PFSK-1 (cell line): ENCODE data around the gene ITIH5.

Experiments
- FOXP2 ChIP-seq: optimal IDR thresholded peaks from 2 replicates; pipeline ENCODE3; 2011; ENCODE audit warnings: borderline replicate concordance, control low read depth, inconsistent platforms; ENCODE audit not compliant: insufficient read depth; ENCODE audit errors: extremely low read length, extremely low read depth
- POLR2AphosphoS5 ChIP-seq: IDR thresholded peaks from 2 replicates; pipeline ENCODE4 v1.6.1; 2012; ENCODE audit warnings: low read depth, mild to moderate bottlenecking, control low read depth, low read length, moderate library complexity
- REST ChIP-seq, 2 experiments: IDR thresholded peaks; 2 replicates each; pipeline versions ENCODE4 v1.6.1 to v1.8.0; 2011 to 2012; ENCODE audit warnings: low read depth in 2 of 2, low read length in 2 of 2, control low read depth in 1 of 2, inconsistent platforms in 1 of 2, mild to moderate bottlenecking in 1 of 2, moderate library complexity in 1 of 2; ENCODE audit not compliant: insufficient read depth in 1 of 2
- SIN3A ChIP-seq: IDR thresholded peaks from 2 replicates; pipeline ENCODE4 v1.6.1; 2012; ENCODE audit warnings: mild to moderate bottlenecking, low read length, moderate library complexity, borderline replicate concordance; ENCODE audit not compliant: insufficient read depth
- TAF1 ChIP-seq: IDR thresholded peaks from 2 replicates; pipeline ENCODE4 v1.6.1; 2012; ENCODE audit warnings: low read length, control low read depth, borderline replicate concordance; ENCODE audit not compliant: insufficient read depth

Gene ITIH5

DNA sequence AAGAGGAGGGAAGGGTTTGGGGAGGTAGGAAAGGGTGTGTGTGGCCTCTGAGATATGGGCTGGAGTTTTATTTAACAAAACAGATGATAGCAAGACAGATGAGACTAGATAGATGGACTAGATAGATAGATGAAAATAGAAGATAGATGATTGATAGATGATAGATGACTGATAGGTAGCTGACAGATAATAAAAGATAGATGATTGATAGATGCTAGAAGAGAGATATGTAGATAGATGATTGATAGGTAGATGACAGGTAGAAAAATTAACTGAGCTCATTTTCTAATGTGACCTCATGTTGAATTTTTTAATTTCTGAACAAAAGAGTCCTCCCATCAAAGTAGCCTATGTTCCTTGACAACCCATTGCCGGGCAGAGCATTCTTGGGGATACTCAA lies 139.3 kb downstream of the ITIH5 start:
- TF ChIP-seq REST (IDR thresholded peaks at IDR 0.05; ENCODE audit: insufficient read depth in 1 of 2, low read depth in 2 of 2, low read length in 2 of 2): no peak
- TF ChIP-seq FOXP2: no peak
- TF ChIP-seq SIN3A: no peak
- TF ChIP-seq TAF1: no peak

GRCh38 chr10:7526017-7526400 lies 140.8 kb downstream of the ITIH5 start:
- no peak for TF ChIP-seq REST (IDR thresholded peaks at IDR 0.05; ENCODE audit: insufficient read depth in 1 of 2, low read depth in 2 of 2, low read length in 2 of 2)
- TF ChIP-seq FOXP2: no peak
- no peak for TF ChIP-seq SIN3A
- no peak for TF ChIP-seq POLR2AphosphoS5

GRCh38 chr10:7525314-7526016 lies 141.3 kb downstream of the ITIH5 start:
- TF ChIP-seq TAF1 (no peak), SIN3A (no peak), REST (IDR thresholded peaks at IDR 0.05; ENCODE audit: insufficient read depth in 1 of 2, low read depth in 2 of 2, low read length in 2 of 2) (no peak), FOXP2 (no peak), POLR2AphosphoS5 (no peak)

DNA sequence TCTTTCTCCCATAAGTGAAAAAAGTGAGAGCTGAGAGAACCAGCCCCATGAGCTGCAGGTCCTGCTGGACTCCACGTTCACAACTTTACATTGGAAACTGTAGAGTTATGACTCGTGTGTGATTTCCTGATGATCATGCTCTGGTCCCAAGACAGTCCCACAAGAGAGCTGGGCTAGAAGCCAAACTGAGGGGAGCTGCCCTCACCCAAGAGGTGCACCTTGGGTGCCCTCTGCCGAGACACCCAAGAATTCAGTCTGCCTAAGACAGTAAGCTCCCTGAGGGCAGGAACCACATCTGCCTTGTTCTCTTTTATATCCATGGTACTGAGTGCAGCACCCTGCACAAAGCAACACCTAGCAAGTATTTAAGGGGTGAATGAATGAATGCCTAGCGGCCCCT lies 143.1 kb downstream of the ITIH5 start:
- no peak for TF ChIP-seq TAF1
- no peak for TF ChIP-seq FOXP2
- TF ChIP-seq REST (IDR thresholded peaks at IDR 0.05; ENCODE audit: insufficient read depth in 1 of 2, low read depth in 2 of 2, low read length in 2 of 2): no peak
- TF ChIP-seq POLR2AphosphoS5: no peak
- TF ChIP-seq SIN3A: no peak
